ENCODE results near the gene SMIM23.

The SMIM23 gene

DNA sequence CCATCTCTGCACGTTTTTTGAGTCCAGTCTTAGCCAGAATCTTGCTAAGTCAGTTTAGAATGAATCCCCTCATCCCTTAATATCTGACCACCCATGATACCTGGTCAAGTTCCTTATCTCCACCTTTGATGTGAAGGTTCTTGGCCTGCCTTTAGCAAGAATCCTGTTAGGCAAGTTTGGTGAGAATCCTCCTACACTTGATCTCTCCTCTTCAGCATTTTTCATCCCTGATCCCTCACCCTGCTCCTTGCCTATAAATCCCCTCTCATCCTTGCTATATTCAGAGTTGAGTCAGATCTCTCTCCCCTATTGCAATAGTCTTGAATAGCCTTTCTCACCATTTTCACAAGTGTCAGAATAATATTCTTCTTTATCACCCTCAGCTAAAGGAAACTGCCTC lies 31.0 kb downstream of the SMIM23 start:
- no peak for DNase-seq (ENCODE audit: low read depth)

DNA sequence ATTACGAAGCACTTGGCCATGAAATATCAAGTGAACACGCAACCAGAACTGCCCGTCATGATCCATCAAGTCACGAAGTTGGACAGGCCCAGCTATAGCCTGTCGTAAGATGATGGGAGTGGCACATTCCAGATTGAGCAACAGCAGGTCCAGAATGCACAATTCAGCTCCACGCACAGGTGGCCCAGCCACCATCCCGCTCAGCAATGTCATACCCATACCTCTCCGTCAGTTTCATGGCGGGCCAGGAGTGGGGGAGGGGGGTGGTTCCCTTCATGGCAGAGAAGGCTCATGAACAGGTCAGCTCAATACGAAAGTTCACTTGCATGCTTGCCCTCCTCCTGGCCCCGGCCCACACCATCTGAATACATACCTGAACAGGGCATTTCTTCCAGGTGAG lies 34.9 kb downstream of the SMIM23 start:
- DNase-seq (ENCODE audit: low read depth) = no peak

DNA sequence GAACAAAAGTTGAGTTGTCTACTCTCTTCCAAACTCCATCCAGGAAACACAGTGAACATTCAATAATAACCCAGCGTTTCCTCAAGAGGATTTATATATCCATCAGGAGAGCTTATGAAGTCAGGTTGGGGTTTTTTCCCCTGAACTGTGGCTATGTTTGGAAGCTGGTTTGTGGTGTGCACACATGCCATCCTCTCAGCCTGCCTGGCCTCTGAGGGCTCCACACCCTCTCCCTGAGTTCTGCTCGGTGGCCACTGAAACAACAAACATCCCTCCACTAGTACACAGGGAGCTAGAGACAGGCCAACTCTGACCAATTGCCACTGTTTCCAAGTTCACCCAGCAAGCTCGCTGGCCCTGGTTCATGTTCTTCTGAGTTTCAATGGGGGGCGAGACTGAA lies 35.7 kb downstream of the SMIM23 start:
- DNase-seq (ENCODE audit: low read depth) = no peak

DNA sequence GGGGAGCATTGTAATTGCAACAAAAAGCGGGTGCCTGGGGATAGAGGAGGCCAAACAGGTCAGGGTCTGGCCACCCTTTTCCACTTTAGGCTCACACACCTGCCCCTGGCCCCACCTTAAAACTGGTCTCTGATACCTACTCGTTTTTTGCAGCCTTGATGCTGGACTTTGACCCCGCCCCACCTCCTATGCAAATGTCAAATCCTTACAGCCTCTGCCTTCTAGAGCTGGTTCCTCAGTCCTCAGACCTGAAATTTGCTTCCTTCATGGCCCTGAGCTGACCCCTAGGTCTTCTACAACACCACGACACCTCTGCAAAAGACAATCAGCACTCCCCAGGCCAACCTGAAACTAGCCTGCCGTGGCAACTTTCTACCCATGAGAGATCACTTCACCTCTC lies 37.7 kb downstream of the SMIM23 start:
- no peak for DNase-seq (ENCODE audit: low read depth)

DNA sequence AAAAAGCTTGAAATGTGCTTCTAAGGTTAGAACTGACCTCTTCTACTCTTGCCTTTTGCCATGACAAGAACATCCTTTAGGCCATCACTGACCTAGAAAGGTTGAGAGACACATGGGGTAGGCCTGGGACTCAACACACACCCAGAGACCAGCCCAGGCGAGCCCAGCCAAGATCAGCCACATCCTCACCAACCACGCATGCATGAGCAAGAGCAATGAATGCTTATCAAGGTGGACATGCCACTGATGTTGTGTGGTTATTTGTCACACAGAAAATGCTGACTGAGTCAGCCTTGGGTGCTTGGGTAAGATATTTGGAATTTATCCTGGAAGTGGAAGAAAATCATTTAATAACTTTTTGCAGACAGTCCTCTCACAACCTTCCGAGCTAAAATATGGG lies 39.4 kb downstream of the SMIM23 start:
- DNase-seq (ENCODE audit: low read depth) = no peak

DNA sequence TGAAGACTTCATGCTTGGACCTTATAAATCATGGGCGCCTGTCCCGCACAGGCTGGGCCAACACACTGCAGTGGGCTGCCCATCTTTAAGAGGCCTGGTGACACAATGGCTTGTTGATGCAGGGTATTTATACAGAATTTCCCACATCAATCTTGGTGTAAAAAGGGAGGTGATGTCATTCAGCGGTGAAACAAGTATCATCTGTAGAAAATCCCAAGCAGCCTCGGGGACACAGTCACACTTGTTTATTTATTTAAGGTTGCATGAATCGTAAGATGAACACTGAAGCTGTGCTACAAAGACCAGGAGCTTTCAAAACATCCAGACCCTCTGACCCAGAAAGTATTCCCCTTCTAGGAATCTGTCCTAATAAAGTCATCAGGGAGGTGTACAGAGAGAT lies 40.5 kb downstream of the SMIM23 start:
- DNase-seq (ENCODE audit: low read depth) = no peak

DNA sequence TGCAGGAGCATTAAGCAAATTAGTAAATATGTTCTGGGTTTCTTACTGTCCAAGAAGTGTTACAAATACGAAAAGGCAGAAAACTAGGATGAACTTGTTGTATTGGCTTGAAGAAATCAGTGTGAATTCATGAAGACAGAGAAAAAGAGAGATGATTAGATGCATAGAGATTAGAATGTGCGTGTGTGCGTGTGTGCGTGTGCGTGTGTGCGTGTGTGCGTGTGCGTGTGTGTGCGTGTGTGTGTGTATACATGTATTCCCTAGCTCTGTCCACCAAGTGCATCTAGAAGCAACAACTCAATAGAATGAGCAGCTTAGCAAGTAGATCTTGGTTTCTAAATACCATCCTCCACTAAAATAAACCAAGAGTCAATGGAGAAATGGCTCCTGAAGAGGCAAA lies 41.5 kb downstream of the SMIM23 start:
- no peak for DNase-seq (ENCODE audit: low read depth)

DNA sequence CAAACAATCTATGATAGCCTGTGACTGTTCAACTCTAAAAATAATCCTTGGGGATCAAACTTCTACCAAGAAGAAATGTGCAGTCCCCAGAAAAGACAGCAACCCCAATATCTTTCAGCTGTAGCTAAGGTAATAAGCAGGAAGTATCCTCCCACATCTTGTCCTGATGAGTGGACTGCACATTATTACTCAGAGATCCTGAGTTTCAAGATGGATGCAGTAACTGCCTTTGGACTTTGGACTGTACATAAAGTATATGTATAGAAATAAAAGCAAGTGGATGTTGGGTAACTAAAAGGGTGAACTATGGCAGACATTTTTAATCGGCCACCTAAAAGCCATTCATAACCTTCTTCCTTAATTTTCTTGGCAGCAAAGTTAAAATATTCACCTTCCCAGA lies 45.1 kb downstream of the SMIM23 start:
- no peak for DNase-seq (ENCODE audit: low read depth)

DNA sequence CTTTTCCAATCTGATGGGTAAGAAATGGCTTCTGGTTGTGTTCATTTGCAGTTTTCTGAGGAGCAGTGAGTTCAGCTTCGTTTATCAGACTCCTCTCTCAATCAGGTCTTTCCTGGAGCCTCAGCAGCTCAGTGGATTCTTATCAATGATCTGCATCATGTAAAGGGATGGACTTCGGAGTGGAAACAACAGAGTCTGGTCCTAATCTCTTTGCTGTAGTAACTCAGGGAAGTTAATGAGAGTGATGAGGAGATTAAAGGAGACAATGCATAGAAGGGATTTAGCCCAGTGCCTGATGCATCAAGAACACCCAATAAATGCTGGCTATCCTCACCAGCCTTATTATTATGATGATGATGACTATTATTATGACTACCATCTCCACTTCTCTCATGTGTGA lies 47.2 kb downstream of the SMIM23 start:
- no peak for DNase-seq (ENCODE audit: low read depth)

DNA sequence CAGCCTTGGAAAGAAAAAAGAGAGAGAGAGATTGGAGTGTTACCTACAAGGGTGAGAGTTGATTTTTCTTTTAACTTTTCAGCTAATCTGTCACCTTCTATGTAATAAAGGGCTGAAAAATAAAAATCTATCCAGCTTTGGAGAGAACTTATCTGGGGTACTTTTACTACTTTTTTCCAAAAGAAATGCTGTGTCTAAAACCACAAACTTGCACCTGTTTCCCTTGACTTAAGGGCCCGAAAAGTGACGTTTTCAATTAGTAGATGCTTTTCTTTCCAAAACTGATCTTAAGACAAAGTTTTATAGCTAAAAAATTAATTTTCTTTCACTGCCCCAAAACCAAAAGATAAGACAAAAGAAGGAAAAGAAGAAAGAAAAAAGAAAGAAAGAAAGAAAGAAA lies 48.8 kb downstream of the SMIM23 start:
- DNase-seq (ENCODE audit: low read depth) = no peak

DNA sequence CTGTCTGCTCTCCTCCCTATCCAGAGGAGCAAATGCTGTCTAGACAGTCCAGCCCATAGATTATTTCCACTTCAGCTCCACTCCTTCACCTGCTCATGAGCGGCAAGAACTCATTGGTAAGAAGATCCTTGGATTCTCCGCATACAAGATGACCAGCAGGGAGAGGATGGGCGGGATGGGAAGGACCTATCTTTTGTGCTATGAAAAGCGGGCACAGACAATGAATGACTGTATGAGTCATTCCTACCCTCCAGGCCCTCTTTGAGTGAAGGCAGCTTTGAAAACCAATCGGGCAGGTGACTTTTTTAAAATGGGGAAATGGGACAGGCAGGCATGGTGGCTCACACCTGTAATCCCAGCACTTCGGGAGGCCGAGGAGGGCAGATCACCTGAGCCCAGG lies 49.4 kb downstream of the SMIM23 start:
- no peak for DNase-seq (ENCODE audit: low read depth)

DNA sequence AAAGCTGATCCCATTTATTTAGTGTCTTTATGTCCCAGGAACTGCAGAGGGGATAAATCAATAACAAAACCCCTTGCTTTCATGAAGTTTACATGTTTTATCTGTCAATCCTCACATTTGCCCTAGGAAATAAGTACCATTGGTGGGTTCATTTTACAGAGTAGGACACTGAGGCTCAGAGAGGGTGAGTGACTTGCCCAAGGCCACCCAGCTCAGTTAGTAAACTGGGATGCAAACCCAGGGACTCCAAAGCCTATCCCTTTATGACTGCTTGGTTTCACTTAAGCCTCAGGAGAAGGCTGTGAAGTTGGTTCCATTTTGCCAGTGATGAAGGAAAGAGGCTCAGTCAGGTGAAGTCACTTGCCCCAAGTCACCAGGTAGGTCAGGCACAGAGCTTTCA lies 51.9 kb downstream of the SMIM23 start:
- no peak for DNase-seq (ENCODE audit: low read depth)

DNA sequence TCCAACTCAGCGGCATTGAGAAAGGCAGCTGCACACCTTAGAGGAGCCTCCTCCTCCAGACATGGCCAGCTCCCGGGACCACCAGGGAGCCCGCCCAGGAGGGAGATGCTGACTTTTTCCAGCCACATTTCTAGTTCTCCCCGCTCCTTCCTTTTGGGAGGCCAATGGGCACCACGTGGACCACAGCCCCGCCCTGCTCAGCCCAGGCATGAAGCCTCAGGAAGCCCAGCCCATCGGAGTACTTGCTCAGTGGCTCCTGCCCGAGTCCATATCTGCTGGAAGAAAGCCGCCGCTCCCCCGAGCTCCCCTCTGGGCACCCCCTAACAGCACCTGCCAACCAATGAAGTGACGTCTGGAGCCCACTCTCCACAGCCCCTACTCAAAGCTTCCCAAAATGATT lies 52.4 kb downstream of the SMIM23 start:
- no peak for DNase-seq (ENCODE audit: low read depth)

DNA sequence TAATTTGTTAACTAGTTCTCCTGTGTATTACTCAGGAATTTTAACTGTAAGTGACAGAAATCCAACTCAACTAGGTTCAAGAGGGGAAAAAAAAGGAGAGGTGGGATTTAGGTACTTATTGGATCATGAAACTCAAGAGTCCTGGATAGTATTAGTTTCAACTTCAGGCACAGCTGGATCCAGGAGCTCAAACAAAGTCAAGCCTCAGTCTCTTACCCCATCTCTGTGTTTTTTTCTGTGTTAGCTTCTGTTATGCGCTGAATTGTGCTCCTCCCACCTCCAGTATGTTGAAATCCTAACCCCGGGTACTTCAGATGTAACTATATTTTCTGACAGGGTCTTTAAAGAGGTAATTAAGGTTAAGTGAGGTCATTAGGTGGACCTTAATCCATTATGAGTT lies 53.5 kb downstream of the SMIM23 start:
- no peak for DNase-seq (ENCODE audit: low read depth)

DNA sequence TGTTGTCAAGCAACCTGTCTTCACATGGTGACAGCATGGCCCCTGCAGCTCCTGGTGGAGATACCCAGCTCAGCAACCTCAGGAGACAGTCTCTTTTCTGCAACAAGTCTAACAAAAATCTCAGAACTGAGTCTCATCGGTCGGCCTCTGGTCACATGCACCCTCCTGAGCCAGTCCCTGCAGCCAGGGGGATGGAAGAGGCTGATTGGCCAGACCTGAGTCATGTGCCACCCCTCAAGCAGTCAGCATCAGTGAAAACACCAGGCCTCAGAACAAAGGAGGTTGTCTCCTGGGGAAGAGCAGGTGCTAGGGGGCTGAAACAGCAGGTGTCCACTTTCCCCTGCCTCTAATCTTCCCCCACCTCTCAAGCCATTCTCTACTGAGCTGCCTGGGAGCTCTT lies 54.4 kb downstream of the SMIM23 start:
- DNase-seq (ENCODE audit: low read depth) = no peak
